ENCODE data around the gene ULBP1. TPM values are rescaled to one million over a fixed set of nuclear protein-coding genes. Genes with fewer than 3 reads are reported as not detected.

The ULBP1 gene
- total and polyA plus RNA-seq, 12 donors, result 0.07 to 0.46 (median 0.23) TPM

DNA sequence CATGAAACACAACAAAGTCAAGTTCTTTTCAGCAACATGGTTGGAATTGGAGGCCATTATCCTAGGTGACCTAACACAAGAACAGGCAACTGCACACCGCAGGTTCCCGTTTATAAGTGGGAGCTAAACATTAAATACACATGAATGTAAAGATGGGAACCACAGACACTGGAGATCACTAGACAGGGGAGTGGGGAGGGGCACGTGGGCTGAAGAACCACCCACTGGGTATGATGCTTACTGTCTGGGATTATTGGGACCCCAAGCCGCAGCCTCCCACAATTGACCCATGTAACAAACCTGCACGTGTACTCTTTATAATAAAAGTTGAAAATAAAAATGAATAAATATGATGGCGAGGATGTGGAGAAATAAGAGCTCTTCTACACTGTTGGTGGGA, 32.2 kb upstream of the ULBP1 start:
- no peak overlapping the region for H3K27ac ChIP-seq
- H3K9me3 ChIP-seq, result no peaks in the 10 kb centered on the region
- 66 to 71% methylated on average over 6 of the region's 6 CpGs for WGBS, 2 donors
- intact Hi-C loops (cut with DNase I), result loop anchor here in 2 of 10 donors (5.0 to 10.0 kb wide), 2 partner anchors 94 to 403 kb away; no protein-coding TSS in a partner anchor
- H3K4me1 ChIP-seq, result peaks cover 0 to under 1% (median 0%) of the 10 kb centered on the region in 9 donors
- H3K27me3 ChIP-seq, result peaks cover 0 to 96% (median 77%) of the 10 kb centered on the region in 7 donors
- H3K4me3 ChIP-seq, result no peak overlapping the region
- TF ChIP-seq, protein P1, sequence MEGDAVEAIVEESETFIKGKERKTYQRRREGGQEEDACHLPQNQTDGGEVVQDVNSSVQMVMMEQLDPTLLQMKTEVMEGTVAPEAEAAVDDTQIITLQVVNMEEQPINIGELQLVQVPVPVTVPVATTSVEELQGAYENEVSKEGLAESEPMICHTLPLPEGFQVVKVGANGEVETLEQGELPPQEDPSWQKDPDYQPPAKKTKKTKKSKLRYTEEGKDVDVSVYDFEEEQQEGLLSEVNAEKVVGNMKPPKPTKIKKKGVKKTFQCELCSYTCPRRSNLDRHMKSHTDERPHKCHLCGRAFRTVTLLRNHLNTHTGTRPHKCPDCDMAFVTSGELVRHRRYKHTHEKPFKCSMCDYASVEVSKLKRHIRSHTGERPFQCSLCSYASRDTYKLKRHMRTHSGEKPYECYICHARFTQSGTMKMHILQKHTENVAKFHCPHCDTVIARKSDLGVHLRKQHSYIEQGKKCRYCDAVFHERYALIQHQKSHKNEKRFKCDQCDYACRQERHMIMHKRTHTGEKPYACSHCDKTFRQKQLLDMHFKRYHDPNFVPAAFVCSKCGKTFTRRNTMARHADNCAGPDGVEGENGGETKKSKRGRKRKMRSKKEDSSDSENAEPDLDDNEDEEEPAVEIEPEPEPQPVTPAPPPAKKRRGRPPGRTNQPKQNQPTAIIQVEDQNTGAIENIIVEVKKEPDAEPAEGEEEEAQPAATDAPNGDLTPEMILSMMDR (IDR thresholded peaks at IDR 0.05), result no peak
- no peak for DNase-seq
- no peak for ATAC-seq
- H3K36me3 ChIP-seq, result no peaks in the 10 kb centered on the region

DNA sequence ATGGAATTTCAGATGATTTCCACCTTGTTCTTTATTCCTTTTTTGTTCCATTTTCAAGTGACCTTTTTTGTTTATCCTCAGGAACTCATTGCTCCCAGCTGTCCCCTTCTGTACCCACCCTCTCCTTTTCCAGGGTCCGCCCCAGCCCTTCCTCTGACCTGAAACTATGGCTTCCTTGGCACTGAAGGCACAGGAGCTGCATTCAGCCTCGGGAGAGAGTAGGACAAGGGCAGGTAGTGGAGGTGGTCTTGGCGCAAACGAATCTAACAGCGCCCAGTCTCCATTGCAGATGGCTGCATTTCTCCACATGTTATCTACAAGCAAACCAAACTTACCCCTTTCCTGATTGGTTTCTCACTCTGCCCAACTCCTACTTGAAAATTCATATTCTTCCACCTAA, 30.7 kb upstream of the ULBP1 start:
- TF ChIP-seq, protein P1 (IDR thresholded peaks at IDR 0.05), result no peak
- DNase-seq (no peak), ATAC-seq (no peak)
- H3K4me1 ChIP-seq, result peaks cover 0 to under 1% (median 0%) of the 10 kb centered on the region in 9 donors
- no peak overlapping the region for H3K27ac ChIP-seq
- H3K4me3 ChIP-seq, result no peak overlapping the region
- no peaks in the 10 kb centered on the region for H3K36me3 ChIP-seq
- WGBS, 2 donors, result 46 to 47% methylated on average over 5 of the region's 5 CpGs
- H3K9me3 ChIP-seq, result no peaks in the 10 kb centered on the region
- H3K27me3 ChIP-seq, result peaks cover 3 to 97% (median 90%) of the 10 kb centered on the region in 7 donors
- intact Hi-C loops (cut with DNase I), result loop anchor here in 2 of 10 donors (5.0 to 10.0 kb wide), 2 partner anchors 96 to 402 kb away; no protein-coding TSS in a partner anchor

GRCh38 chr6:149933461-149933860, 30.3 kb upstream of the ULBP1 start:
- Histone ChIP-seq H3K4me3 (no peak overlapping the region), H3K4me1 (peaks cover 3 to 5% (median 4%) of the 10 kb centered on the region in 9 donors), H3K27me3 (peaks cover 7 to 99% (median 94%) of the 10 kb centered on the region in 7 donors), H3K9me3 (no peaks in the 10 kb centered on the region), H3K27ac (no peak overlapping the region), H3K36me3 (no peaks in the 10 kb centered on the region)
- no peak for DNase-seq
- intact Hi-C loops (cut with DNase I), result loop anchor here in 2 of 10 donors (5.0 to 10.0 kb wide), 2 partner anchors 96 to 401 kb away; no protein-coding TSS in a partner anchor
- WGBS, 2 donors, result 28 to 38% methylated on average over 3 of the region's 3 CpGs
- ATAC-seq, result no peak
- TF ChIP-seq, protein P1 (IDR thresholded peaks at IDR 0.05), result no peak

- ATAC-seq (peak in 7 of 8 donors; percentile 59 to 73 (median 68)), DNase-seq (peak in 1 of 2 donors; percentile 55)
- peaks cover 5 to 14% (median 11%) of the 10 kb centered on the region in 9 donors for H3K4me1 ChIP-seq
- H3K4me3 ChIP-seq, result no peak overlapping the region
- peaks cover 16 to 99% (median 96%) of the 10 kb centered on the region in 7 donors for H3K27me3 ChIP-seq
- intact Hi-C loops (cut with DNase I), result loop anchor here (1.0 to 10.0 kb wide), 6 partner anchors 73 to 400 kb away; no protein-coding TSS in a partner anchor
- no peaks in the 10 kb centered on the region for H3K36me3 ChIP-seq
- WGBS, 2 donors, result 35 to 38% methylated on average over 11 of the region's 11 CpGs
- no peaks in the 10 kb centered on the region for H3K9me3 ChIP-seq
- TF ChIP-seq, protein P1 (IDR thresholded peaks at IDR 0.05), result peak; percentile 68 to 87 (median 83)
- H3K27ac ChIP-seq, result no peak overlapping the region
Observed at GRCh38 chr6:149934249-149935156, 29.2 kb upstream of the ULBP1 start.

All from heart right ventricle (tissue), 16 donors.